SK-N-DZ (cell line): ENCODE data around the gene HIPK3. TPM values are rescaled to one million over a fixed set of nuclear protein-coding genes. Genes with fewer than 3 reads are reported as not detected.
"Not testable (repeated sequence)": the region's sequence is repeated elsewhere in the genome, so short reads cannot be mapped to it uniquely, and the experiment has no call there.

Experiments
- DNase-seq: peaks from one replicate; pipeline ENCODE4 v3.0.0-alpha.2; 2015; ENCODE audit warnings: low spot score
- polyA plus RNA-seq, 2 experiments: library from polyadenylated mRNA; depleted of rRNA; stranded (reverse); fragments of >200 nt; gene quantifications; 2 replicates each; pipeline ENCODE4 v1.2.3, GENCODE V29; 2014

HIPK3 gene
- polyA plus RNA-seq (2014; cell fraction: cytosol; rRNA removed): 4.5 and 5.2 TPM in 2 replicates
- polyA plus RNA-seq (2014; cell fraction: nucleus; rRNA removed): 5.6 and 7.9 TPM in 2 replicates

DNA sequence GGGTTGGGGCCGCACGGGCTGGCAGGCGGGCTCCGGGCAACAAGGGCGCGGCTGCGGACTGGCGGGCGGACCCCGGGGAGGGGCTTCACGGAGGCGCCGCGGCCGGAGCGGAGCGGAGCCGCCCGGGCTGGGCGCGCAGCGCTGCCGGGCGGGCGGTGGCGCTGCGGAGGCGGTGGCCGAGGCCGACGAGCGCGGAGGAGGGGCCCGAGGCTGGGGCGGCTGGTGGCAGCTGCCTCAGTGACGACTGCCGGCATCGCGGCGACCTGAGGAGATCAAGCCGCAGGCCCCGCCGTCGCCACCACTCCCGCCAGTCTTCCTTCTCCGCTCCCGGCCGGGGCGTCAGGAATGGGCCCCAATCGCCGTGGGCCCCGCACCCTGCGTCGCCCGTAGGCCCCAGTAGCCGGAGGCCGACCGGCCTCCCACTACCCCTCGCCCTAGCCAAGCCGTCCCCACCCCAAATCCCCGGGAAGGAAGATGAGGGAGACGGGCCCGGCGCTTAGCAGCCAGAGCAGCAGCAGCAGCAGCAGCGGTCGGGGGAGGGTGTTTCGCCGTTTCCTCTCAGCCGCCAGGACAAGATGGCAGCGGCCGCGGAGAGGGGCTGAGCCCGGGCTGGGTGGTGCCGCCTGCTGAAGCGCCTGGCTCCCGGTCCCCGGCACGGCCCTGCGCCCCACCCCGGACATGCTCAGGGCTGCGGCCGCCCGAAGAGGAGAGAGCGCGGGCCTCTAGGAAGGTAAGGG, at the start of gene HIPK3:
Gene HIPK3, plus strand, starts transcription at position 222 of the 737 bp plus-strand sequence.
- peak; percentile 78 for DNase-seq

DNA sequence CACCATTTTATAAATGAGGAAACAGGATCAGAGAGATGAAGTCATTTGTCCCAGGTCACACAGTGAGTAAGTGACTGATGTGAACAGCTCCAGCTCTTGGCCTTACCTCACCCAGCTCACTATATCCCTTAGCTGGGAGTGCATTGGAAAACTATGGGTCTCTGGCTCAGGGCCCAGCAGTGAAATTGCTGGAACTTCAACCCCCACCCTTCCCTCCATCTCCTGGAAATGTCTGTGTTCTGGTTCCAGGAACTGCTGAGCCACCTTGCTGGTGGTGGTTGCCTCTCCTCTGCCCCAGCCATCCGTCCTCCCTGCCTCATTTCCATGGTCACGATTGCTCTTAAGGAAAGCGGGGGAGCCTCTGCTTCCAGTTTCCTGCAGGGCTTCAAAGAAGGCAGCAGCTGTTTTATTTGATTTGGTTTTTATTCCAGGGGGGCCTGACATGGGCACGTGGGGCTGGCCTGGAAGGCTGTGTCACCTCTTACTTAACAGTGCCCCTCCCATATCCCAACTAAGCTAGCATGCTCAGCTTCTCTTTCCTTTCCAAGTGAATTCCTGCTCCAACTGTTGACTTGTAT, 49.7 kb upstream of the HIPK3 start:
- no peak for DNase-seq

DNA sequence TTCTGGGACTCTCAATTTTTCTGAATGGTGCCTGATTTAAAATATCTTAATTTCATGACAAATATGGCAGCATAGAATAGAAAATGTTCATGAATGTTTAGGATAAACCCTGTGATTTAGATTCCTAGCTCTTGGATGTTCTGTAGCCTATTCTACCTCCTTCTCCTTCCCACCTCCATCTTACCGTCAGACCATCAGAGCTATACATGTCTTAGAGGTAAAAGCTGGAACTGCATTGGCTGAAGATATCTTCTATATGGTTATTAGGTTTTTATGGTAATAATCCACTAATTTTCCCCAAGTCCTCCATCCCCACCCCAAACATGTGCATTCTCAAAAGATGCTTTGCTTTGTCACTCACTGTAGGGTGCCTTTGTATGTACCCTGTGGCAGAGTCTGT, 49.0 kb upstream of the HIPK3 start:
- no peak for DNase-seq

GRCh38 chr11:33211153-33211552, 46.0 kb upstream of the HIPK3 start:
- no peak for DNase-seq

- DNase-seq: no peak
Measured at GRCh38 chr11:33211580-33211979, 45.6 kb upstream of the HIPK3 start.

DNA sequence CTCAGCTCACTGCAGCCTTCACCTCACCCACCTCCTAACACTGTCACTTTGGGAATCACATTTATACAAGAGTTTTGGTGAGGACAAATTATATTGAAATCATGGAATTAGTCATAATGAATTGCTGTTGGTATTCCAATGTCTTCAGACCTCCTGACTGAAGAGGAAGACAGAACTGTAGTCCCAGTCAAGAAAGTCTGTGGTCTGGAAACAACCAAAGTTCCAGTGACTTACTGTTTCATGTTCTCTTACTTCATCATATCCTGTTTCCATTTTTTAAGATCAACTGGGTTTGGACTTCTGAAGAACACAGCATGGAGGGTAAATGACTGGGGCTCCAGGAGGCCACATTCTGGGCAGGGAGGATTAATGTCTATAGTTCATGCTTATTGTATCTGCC, 43.0 kb upstream of the HIPK3 start:
- no peak for DNase-seq

DNA sequence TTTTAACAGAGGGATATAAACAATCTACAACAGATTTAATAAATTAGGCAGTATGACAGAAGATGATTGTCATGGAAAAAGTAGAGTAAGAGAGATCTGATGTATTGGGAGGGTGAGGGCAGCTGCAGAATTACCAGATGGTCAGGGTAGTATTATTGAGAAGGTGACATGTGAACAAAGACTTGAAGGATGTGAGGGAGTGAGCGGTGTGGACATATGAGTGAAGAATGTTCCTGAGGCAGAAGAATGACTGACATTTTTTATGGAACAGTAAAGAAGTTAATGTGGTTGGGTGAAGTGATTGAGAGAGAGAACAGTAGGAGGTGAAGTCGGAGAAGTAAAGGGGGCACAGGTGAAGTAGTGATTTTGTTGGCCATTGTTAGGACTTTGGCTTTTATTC, 42.4 kb upstream of the HIPK3 start:
- no peak for DNase-seq

DNA sequence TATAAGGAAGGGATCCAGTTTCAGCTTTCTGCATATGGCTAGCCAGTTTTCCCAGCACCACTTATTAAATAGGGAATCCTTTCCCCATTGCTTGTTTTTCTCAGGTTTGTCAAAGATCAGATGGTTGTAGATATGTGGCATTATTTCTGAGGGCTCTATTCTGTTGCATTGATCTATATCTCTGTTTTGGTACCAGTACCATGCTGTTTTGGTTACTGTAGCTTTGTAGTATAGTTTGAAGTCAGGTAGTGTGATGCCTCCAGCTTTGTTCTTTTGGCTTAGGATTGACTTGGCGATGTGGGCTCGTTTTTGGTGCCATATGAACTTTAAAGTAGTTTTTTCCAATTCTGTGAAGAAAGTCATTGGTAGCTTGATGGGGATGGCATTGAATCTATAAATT, 40.5 kb upstream of the HIPK3 start:
- not testable (repeated sequence) for DNase-seq

DNA sequence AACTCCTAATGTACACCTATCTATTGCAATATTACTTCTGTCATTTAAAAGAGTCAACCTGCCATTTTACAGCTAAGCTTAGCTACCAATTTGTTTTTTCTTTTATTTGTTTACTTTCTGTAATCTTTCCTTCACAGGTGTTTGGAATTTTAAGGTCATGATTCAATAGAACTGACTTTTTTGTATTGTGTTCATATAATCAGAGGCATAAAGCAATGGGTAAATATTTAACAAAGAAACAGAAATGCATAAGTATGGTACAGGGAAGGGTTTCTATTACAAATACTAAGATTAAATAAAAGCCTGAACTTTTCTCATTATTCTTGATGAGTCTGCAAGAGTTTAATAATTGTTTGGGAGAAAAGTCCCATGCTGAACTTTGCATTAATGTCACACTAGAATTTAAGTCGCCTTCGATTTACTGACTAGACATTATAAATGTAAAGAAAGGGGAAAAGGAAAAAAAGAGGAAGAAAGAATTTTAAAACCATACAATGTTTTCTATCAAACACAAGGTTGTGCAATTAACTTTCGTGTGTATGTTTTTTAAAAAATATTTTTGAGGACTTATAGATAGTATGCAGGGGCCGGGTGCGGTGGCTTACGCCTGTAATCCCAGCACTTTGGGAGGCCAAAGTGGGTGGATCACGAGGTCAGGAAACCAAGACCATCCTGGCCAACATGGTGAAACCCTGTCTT, 35.0 kb upstream of the HIPK3 start:
- DNase-seq: no peak

DNA sequence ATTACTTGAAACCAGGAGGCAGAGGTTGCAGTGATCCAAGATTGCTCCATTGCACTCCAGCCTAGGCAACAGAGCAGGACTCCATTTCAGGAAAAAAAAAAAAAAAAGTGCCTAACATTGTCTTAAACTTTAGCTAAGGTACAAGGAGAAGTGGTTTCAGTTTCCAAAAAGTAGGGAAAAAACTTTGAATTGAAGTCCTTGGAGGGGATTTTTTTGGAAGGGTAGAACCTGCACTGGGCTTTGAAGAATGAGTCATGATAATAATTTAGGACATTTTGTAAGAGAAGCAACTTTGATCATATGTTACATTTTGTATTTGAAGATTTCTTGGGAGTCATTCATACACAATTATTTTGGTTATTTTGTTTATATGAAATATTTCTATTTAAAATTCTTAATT, 31.8 kb upstream of the HIPK3 start:
- no peak for DNase-seq

DNA sequence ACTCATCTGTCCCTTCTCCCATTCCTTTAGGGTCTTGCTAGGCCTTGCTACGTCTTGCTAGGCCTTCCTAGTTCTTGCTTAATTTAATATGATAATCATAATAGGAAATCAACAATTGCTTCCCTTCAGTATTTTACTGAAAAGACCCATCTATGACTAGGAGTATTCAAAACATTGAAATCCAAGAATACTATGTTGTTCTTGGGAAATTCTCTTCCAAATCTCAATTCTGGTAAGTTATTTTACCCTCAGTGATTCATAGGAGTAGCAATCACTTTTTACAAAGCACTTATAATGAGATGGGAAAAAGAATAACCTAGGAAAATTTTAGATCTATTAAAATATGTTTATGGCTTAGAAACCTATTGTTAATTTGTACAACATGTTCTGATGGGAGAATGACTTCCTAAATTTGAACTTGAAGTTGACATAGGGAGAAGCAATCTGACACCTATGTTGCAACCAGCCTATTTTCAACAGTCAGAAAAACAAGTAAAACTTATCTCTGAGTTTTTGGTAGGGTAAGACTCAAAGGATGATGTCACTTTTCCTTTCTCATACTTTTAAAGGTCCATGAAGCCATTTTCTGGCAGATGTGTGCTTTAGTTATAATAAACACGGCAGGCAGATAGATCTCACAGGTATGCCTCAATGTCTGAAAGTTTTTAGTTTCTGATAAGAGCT, 29.5 kb upstream of the HIPK3 start:
- DNase-seq: no peak

DNA sequence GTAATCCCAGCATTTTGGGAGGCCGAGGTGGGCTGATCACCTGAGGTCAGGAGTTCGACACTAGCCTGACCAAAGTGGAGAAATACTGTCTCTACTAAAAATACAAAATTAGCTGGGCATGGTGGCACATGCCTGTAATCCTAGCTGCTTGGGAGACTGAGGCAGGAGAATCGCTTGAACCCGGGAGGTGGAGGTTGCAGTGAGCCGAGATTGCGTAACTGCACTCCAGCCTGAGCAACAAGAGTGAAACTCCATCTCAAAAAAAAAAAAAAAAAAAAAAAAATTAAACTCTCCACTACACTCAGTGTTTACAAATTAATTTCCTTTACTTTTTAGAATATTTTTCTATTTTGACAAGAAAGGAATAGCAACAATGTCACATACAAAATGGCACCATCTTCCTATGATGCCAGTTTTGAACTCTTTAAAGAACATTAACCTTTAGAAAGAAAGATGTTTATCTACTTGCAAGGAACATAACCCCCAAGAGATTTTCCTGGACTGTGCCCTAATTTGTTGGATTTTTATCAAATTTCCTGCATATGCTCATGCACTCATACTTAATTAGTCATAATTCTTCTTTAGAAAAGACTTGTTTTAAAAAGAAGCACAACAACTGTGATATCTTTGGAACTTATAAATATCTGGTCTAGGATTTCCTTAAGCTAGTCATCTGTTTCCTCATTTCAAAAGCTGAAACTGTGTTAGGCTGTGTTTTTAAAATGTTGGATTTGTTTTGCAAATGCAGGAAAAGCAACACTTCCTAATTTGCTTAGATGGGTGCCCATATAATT, 22.6 kb upstream of the HIPK3 start:
- no peak for DNase-seq

DNA sequence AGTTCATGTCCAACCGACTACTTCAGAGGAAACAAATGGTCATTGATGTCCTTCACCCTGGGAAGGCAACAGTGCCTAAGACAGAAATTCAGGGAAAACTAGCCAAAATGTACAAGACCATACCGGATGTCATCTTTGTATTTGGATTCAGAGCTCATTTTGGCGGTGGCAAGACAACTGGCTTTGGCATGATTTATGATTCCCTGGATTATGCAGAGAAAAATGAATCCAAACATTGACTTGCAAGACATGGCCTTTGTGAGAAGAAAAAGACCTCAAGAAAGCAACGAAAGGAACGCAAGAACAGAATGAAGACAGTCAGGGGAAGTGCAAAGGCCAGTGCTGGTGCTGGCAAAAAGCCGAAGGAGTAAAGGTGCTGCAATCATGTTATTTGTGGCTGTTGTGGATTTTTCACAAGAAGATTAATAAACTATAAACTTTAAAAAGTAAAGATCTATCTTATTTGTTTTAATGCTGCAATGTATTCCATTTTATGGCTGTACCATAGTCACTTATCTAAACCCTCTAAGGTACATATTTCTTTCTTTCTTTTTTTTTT, 20.1 kb upstream of the HIPK3 start:
- DNase-seq: no peak

- no peak for DNase-seq
Measured at GRCh38 chr11:33242575-33242974, 14.6 kb upstream of the HIPK3 start.

- DNase-seq: not testable (repeated sequence)
Measured at GRCh38 chr11:33243654-33244053, 13.5 kb upstream of the HIPK3 start.

GRCh38 chr11:33248416-33248971, 8.7 kb upstream of the HIPK3 start:
- no peak for DNase-seq

DNA sequence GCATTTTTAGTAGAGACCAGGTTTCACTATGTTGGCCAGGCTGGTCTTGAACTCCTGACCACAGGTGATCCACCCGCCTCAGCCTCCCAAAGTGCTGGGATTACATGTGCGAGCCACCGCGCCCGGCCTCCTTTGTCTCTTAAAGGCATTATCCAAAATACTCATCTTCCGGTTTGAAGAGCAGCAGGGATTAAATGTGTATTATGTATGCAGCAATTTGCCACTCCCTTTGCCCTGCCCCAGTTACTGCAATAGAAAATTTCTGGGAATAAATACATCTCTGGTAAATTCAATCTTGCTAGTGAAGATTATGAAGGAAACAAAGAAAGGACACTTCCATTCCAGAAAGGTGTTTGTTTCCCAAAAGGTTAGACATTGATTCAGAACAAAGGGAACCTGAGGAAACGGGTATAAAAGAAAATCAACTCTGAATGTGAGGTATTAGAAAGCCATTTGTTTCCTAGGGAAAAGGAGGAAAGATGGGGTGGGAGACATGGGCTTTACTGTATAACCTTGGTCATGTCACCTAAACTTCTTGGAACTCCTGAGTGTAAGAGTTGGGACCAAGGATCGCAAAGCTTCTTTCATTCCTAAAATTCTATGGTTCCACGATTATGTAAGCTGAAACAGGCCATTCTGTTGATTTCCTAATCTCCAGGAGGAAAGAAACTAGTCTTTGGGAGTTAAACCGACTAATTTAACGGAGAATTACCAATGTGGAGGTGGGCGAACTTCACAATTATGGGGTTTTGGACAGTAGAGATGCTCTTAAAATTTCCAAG, 959 bp upstream of the HIPK3 start:
- no peak for DNase-seq

DNA sequence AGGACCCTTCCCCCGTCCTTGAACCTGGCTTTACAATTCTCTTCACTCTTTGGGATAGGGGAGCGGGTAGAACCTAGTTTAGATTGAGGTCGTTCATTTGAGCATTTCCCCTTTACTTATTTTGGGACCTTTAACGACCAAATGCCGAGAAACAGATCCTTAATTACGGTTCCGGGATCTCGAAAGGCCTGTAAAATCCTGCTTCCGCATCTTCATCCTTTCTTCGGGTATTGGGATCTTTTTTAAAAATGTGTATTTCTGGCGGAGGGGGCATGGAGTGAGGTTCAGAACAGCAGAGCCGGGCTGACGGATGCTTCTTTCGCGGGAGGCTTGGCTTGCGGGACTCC, 395 bp upstream of the HIPK3 start:
- no peak for DNase-seq

DNA sequence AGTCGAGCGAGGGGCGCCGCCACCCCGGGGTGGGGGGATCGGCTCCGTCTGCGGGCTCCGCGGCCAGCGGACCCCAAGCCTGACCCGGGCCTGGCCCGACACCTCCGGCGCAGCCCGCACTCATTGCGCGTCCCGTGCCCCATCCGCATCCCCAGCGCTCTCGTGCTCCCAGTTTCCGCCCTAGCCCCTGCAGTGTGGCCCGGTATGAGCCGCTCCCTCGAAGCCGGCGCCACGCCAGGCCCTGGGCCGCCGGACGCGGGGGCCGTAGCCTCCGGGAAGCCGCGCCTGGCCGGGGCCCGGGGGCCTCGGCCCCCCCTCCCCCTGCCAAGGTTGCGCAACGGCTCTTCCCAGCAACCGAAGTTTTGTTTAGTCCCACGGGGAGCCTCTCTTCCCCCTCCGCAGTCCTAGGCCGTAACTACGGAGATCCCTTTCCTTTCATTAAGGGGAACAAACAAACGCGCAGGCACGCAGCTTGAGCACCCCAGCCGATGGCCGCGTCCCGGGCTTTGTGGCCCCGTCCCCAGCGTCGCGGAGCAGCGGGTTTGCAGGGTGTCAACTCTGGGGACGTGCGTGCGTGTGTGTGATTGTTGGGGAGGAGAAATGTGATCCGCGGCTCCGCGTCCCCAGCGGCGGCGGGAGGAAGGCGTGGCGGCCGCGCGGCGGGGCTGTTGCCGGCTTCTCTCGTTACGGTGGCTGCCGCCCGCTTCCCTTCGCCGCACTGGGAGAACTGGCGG, 883 bp downstream of the HIPK3 start:
- DNase-seq: peak; percentile 79
